Mammary epithelial cell (primary cell): ENCODE results near the gene FNDC3B.

Experiments
- EZH2 ChIP-seq: IDR thresholded peaks from 2 replicates; pipeline ENCODE4 v1.6.1; 2012; ENCODE audit warnings: low read length, inconsistent platforms, borderline replicate concordance
- TF ChIP-seq, protein P1 (sequence below), 2 donors: IDR thresholded peaks in 1 of 2; conservative IDR thresholded peaks in 1 of 2; 2 replicates each; pipeline ENCODE4 v1.5.1; 2011 to 2012; ENCODE audit warnings: inconsistent platforms in 2 of 2, low read length in 2 of 2, mild to moderate bottlenecking in 2 of 2, control low read depth in 1 of 2, low read depth in 1 of 2; ENCODE audit not compliant: insufficient read depth in 1 of 2; ENCODE audit errors: extremely low read depth in 1 of 2

DNA sequence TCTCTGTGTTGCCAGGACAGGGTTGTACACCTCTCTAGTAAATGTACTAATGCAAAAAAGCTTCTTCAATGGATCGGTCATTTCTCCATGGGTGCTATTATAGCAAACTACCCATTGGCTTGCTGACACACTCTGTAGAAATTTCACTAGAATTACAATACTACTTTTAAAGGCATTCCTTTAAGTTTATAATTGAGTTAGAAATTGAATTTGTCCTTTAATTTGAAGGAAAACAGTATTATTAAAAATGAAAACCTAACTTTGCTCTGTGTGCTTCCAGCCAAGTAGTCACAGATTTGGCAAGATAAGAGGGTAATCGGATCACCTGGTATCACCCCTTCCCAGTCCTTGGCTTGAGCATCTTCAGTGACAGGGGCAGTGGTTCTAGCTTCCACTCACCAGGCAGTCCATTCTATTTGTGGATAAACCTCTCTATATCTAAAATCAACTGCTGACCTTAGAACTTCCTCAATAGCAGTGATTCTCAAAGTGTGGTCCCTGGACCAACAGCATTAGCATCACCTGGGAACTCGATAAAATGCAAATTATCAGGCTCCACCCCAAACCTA is 315.6 kb downstream of the FNDC3B start:
- TF ChIP-seq, protein P1, sequence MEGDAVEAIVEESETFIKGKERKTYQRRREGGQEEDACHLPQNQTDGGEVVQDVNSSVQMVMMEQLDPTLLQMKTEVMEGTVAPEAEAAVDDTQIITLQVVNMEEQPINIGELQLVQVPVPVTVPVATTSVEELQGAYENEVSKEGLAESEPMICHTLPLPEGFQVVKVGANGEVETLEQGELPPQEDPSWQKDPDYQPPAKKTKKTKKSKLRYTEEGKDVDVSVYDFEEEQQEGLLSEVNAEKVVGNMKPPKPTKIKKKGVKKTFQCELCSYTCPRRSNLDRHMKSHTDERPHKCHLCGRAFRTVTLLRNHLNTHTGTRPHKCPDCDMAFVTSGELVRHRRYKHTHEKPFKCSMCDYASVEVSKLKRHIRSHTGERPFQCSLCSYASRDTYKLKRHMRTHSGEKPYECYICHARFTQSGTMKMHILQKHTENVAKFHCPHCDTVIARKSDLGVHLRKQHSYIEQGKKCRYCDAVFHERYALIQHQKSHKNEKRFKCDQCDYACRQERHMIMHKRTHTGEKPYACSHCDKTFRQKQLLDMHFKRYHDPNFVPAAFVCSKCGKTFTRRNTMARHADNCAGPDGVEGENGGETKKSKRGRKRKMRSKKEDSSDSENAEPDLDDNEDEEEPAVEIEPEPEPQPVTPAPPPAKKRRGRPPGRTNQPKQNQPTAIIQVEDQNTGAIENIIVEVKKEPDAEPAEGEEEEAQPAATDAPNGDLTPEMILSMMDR (conservative IDR thresholded peaks at IDR 0.05 in 1 of 2, IDR thresholded peaks at IDR 0.05 in 1 of 2; ENCODE audit: extremely low read depth in 1 of 2, insufficient read depth in 1 of 2, low read depth in 1 of 2, low read length in 2 of 2): no peak
- TF ChIP-seq EZH2: no peak
